Measurements from ENCODE around the gene C4A. TPM values are rescaled to one million over a fixed set of nuclear protein-coding genes. Genes with fewer than 3 reads are reported as not detected.

Gene C4A
- total and polyA plus RNA-seq, 2 of the 4 experiments (the other 2 are of a cell fraction), result 0.90 to 3.8 TPM

DNA sequence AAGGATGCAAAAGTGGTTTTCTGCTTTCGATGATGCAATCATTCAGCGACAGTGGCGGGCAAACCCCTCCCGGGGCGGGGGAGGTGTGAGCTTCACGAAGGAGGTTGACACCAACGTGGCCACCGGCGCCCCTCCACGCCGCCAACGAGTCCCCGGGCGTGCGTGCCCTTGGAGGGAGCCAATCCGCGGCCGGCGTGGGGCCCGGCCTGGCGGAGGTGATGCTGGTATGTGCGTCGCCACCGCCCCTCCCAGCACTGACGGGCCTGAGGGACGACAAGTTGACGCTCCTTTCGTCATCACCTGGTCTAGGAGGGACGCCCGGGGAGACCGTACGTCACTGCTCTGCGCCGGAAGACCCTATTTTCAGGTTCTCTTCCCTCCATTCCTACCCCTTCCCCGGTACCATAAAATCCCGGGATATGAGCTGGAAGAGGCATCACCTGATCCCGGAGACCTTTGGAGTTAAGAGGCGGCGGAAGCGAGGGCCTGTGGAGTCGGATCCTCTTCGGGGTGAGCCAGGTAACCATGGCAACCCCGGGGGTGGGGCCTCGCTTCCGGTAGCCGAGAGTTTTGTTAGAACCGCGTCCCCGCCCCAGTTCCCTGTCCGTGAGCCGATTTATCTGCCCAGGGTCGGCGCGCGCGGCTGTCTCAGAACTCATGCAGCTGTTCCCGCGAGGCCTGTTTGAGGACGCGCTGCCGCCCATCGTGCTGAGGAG lies 9.7 kb upstream of the C4A start, which contains the start of gene DXO:
Gene DXO, minus strand, starts transcription at position 146 of the 716 bp plus-strand sequence. CDS start 463 bp downstream, outside the sequence.
- POLR2A ChIA-PET (ENCODE audit: unreplicated experiment), result interaction anchor here (0.7 to 1.8 kb wide), 3 partner anchors 13 to 70 kb away, joined by 3 to 10 read pairs (median 3); partner anchors contain the start of genes NELFE, SKIC2 and ZBTB12
- peak; percentile 99 for DNase-seq
- intact Hi-C loops (cut with micrococcal nuclease), result loop anchor here (1.0 kb wide), 1 partner anchor 13 kb away; the partner anchor contains the start of gene SKIC2

More for the DNA sequence above, 9.7 kb upstream of the C4A start, which contains the start of gene DXO:
- H3K9me3 ChIP-seq (ENCODE audit: control insufficient read depth, insufficient read depth, low read length), result no peaks in the 10 kb centered on the region
- peaks cover 6% of the 10 kb centered on the region; the same call in 1 of the 2 replicates for H3K9me1 ChIP-seq (ENCODE audit: insufficient read depth, low read length)
- peak within 1 kb of the TSS; percentile 91 for H2BK5ac ChIP-seq (ENCODE audit: low read depth, low read length, poor library complexity, severe bottlenecking)
- peak within 1 kb of the TSS; percentile 69; the same call in 2 of the 3 replicates for H2BK15ac ChIP-seq (ENCODE audit: low read depth, low read length)
- H2AK9ac ChIP-seq (replicated peaks; ENCODE audit: low read depth, low read length, poor library complexity), result peak within 1 kb of the TSS; percentile 85
- peaks cover 31% of the 10 kb centered on the region for H3K36me3 ChIP-seq (ENCODE audit: control insufficient read depth, insufficient read depth, low read length)
- peak within 1 kb of the TSS; percentile 90 for H3K56ac ChIP-seq (ENCODE audit: extremely low read depth, insufficient read depth, low read length)
- in situ Hi-C loops (cut with MboI; ENCODE audit: low sequenced_read_pairs) (loop anchor here (10.0 kb wide), 2 partner anchors 143 to 203 kb away; partner anchors contain the start of genes AGPAT1 and RNF5), dilution Hi-C loops (cut with HindIII; ENCODE audit: low sequenced_read_pairs, unreplicated experiment) (no loop called here)
- 0% methylated on average over 24 of the region's 62 CpGs; no CpG with 5 or more reads in 1 of the 2 experiments for WGBS, 2 experiments (ENCODE audit: extremely low coverage in 2 of 2, insufficient read length in 1 of 2)
- peak within 1 kb of the TSS; percentile 80 for H3K23ac ChIP-seq (ENCODE audit: low read depth, low read length)
- H3K79me1 ChIP-seq (ENCODE audit: low read depth in 1 of 2, low read length in 2 of 2), result peaks cover 19 to 49% of the 10 kb centered on the region in 2 experiments
- no peaks in the 10 kb centered on the region for H4K20me1 ChIP-seq (ENCODE audit: insufficient read depth, low read length)
- peak within 1 kb of the TSS; percentile 90 for H3K9ac ChIP-seq (ENCODE audit: low read depth, low read length)
- H3K27me3 ChIP-seq (ENCODE audit: control insufficient read depth, insufficient read depth, low read length), result no peaks in the 10 kb centered on the region
- peak within 1 kb of the TSS; percentile 93 for H3K27ac ChIP-seq (ENCODE audit: insufficient read depth, low read length)
- peak within 1 kb of the TSS; percentile 49; the same call in 1 of the 2 replicates for H2BK20ac ChIP-seq (ENCODE audit: low read depth, low read length)
- peak within 1 kb of the TSS; percentile 98 for H2AFZ ChIP-seq (replicated peaks; ENCODE audit: low read length, poor library complexity)
- peak within 1 kb of the TSS; percentile 92 for H3K14ac ChIP-seq (replicated peaks; ENCODE audit: low read depth, low read length)
- H4K91ac ChIP-seq (ENCODE audit: insufficient read depth, low read depth, low read length), result peak within 1 kb of the TSS; percentile 99
- peak within 1 kb of the TSS; percentile 83 for H2BK120ac ChIP-seq (ENCODE audit: low read depth, low read length)
- H3K4me1 ChIP-seq (ENCODE audit: control insufficient read depth, insufficient read depth, low read length), result peaks cover 11% of the 10 kb centered on the region
- BruUV-seq (replicated peaks), result TSS peak; percentile 40
- peak; percentile 91 for ATAC-seq (ENCODE audit: low read depth)
- peak within 1 kb of the TSS; percentile 60 for H3K4me3 ChIP-seq (ENCODE audit: insufficient read depth, low read depth, low read length)
- peak within 1 kb of the TSS; percentile 81 for H4K5ac ChIP-seq (ENCODE audit: low read depth, low read length)
- peak; percentile 99 for TF ChIP-seq CEBPB (IDR thresholded peaks at IDR 0.05; ENCODE audit: low read depth, low read length)
- peak; percentile 90; the same call in 1 of the 2 replicates for TF ChIP-seq MXI1 (IDR thresholded peaks at IDR 0.05; ENCODE audit: borderline replicate concordance, low read depth, low read length)
- TF ChIP-seq, protein P1, sequence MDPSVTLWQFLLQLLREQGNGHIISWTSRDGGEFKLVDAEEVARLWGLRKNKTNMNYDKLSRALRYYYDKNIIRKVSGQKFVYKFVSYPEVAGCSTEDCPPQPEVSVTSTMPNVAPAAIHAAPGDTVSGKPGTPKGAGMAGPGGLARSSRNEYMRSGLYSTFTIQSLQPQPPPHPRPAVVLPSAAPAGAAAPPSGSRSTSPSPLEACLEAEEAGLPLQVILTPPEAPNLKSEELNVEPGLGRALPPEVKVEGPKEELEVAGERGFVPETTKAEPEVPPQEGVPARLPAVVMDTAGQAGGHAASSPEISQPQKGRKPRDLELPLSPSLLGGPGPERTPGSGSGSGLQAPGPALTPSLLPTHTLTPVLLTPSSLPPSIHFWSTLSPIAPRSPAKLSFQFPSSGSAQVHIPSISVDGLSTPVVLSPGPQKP (IDR thresholded peaks at IDR 0.05; ENCODE audit: borderline replicate concordance, low read depth, low read length), result no peak
- TF ChIP-seq BHLHE40 (IDR thresholded peaks at IDR 0.05; ENCODE audit: low read depth, low read length), result peak; percentile 62; the same call in 1 of the 2 replicates
- TF ChIP-seq POLR2A (IDR thresholded peaks at IDR 0.05; ENCODE audit: low read depth, low read length), result peak; percentile 71
- TF ChIP-seq RAD21 (IDR thresholded peaks at IDR 0.05; ENCODE audit: low read length), result 0 out of 2 replicates have a peak, but pooled peaks have one; percentile 1
- TF ChIP-seq SMC3 (IDR thresholded peaks at IDR 0.05; ENCODE audit: low read depth, low read length), result no peak
- peak; percentile 97 for TF ChIP-seq MAZ (IDR thresholded peaks at IDR 0.05; ENCODE audit: borderline replicate concordance, low read depth, low read length)
- no peak for TF ChIP-seq FOS (IDR thresholded peaks at IDR 0.05; ENCODE audit: low read depth, low read length)
- CTCF ChIA-PET, result no interaction called here
- H3K4me2 ChIP-seq (ENCODE audit: low read depth, low read length), result peak within 1 kb of the TSS; percentile 94
- H3K4ac ChIP-seq (ENCODE audit: low read depth, low read length), result peak within 1 kb of the TSS; percentile 94
- H4K8ac ChIP-seq (ENCODE audit: low read depth in 2 of 2, low read length in 2 of 2), result peak within 1 kb of the TSS; percentile 98 to 99
- H3K18ac ChIP-seq (ENCODE audit: low read depth, low read length), result peak within 1 kb of the TSS; percentile 61
- H2AK5ac ChIP-seq (ENCODE audit: low read depth, low read length), result peak within 1 kb of the TSS; percentile 86
